ENCODE data around the gene C11orf71.

C11orf71 gene

DNA sequence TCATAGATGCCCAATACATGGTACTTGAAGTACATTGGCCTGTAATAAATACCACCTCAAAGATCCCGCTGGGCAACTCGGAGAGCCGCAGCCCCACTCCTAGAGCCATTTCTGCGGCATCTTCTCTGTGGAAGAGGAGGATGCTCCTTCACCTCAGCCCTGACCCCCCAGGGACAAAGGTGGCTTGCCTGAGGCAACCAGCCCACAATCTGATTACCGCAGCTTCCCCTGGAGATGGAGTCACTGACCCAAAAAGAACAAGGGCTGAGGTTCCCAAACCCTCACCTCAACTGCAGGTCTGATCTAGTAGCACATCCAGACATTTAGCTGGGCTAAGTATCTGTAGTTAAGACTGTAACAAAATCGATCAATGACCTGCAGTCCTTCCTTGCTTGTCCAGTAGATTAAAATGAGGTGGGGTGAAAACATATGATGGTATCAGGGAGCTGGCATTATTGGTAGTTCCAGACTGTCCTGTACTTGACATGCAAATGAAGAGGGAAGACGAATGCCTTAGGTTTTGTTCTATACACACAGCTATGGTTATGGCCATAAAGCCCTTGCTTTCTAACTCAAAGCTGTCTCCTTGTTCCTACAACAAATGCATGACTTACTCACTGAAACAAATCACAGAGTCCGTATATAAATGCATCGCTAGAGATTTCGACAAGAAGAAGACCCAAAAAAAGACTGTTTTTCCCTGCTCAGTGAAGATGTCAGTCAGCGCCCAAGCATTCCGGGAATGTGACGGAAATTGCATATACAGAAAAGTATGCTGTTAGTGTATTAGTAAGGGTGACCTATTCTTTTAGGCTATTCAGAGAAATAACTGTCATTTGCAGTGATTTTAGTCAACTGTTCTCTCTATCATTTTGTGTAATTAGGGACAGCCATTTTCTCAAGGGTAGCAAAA, 33.7 kb downstream of the C11orf71 start:
- H3K4me3 ChIP-seq: no peak overlapping the region
- H3K27ac ChIP-seq: peak overlapping the region in 2 of 21 experiments; percentile 33 to 46

DNA sequence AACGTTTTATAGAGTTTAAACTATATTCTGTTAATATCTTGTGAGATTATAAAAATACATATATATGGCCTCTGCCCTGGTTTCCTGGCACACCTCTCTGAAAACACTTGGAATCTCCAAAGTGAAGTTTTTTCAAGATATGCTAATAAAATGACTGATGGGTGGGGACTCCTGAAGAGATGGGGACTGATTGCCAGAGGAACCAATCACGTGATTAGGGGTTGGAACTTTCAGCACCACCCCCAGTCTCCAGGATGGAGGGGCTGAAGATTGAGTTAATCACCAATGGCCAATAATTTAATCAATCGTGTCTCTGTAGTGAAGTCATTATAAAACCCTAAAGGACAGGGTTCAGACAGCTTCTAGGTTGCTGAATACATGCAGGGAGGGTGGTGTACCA, 37.4 kb downstream of the C11orf71 start:
- H3K4me3 ChIP-seq: no peak overlapping the region
- H3K27ac ChIP-seq: no peak overlapping the region

DNA sequence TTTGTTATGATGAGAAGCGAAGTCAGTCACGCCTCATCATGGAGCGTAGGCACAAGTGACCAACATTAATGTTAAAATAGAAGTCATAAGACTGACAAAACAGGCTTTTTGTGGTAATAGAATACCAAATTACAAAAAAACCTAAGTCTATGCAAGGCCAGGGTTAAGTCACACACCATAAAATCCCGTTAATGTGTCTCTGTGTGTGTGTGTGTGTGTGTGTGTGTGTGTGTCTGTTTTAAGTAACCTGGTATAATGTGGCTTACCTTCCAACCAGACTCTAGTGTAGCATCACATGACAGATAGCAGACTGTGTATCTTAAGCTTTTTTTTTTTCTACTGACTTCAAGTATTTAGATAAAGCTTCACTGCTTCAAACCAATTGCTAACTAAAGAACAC, 38.0 kb downstream of the C11orf71 start:
- Histone ChIP-seq H3K4me3 (no peak overlapping the region), H3K27ac (no peak overlapping the region)

DNA sequence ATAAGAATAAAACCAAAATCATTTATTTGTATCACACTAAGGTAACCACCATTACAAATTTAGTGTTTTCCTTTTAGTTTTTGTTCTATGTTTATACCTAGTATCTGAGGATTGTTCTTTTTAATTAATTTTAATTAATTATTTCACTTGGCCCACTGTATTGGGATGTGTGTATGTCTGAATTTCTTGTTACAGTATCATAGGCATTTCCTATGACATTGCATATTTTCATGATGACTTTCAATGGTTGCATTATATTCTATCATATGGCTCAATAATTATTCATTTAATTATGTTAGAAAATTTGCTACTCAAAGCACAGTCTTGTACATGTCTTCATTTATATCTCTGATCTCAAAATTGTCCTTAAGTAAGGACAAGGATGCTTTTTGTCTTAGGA, 41.0 kb downstream of the C11orf71 start:
- Histone ChIP-seq H3K4me3 (no peak overlapping the region), H3K27ac (no peak overlapping the region)

DNA sequence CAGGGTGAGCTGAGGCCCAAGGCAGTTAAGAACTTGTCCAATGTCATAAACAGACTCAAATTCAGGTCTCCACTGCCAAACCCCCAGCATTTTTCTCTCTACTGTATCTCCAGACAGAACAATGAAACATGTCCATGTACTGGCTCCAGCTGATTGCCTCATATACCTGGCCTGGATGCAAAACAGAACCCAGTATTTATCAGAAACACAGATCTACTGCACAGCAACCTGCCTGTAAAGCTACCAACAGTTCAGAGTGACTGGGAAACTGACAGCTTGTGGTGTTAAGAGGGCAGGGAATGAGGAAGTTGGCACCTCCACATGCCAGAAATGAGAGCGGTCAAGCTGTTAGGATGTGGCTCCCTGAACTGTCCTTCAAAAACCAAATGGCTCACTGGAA, 41.6 kb downstream of the C11orf71 start:
- Histone ChIP-seq H3K4me3 (no peak overlapping the region), H3K27ac (no peak overlapping the region)

DNA sequence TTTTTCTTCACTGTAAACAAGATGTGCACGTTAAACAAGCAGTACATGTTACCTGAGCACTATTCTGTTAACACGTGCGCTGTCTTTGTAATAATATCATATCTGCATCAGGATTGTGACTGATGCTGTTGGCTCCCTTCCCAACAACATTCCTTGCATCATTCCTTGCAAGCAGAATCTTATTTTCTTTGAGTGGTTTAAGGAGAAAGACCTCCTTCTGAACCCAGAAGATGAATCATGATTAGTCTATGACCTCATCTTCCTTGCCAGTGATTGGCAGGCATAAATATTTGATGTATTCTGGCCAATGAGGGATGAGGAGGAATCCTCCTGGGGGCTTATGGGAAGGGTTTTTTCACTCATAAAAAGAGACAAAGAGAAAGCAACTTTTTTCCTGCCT, 46.2 kb downstream of the C11orf71 start:
- Histone ChIP-seq H3K27ac (no peak overlapping the region), H3K4me3 (no peak overlapping the region)

DNA sequence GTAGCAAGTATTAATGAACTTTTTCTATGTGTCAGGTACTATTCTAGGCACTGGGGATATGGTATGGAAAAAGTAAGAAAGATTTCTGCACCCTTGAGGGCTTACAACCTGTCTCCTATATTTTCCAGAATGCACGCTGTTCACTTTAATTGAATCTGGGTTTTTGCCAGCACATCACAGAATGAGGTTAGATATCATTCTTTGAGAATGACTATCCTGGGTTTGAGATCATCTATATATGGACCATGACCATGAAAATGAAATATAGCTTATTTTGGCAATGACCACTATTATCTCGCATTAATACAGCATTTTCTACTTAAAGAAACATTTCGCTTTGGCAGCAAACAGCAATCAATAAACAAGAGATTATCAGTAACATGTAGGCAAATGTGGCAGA, 46.9 kb downstream of the C11orf71 start:
- H3K27ac ChIP-seq: no peak overlapping the region

DNA sequence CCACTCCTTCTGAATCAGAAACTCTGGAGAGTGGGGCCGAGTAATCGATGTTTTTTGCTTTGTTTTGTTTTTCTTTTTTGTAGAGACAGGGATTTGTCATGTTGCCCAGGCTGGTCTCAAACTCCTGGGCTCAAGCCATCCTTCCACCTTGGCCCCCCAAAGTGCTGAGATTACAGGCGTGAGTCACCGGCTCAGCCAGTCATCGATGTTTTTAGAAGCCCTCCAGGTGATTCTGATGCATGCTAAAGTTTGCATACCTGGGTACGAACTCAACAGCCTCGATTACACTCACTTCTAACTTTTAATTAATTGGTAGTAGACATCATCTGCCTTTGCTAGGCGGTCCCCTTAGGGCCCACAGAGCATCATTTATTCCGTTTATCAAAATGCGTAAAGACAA, 50.3 kb downstream of the C11orf71 start:
- no peak overlapping the region for H3K27ac ChIP-seq
- no peak overlapping the region for H3K4me3 ChIP-seq

More for the DNA sequence above, 46.9 kb downstream of the C11orf71 start:
- H3K4me3 ChIP-seq: no peak overlapping the region
